Small intestine (tissue), 7 donors: ENCODE measurements around the gene RAD51D. TPM values are rescaled to one million over a fixed set of nuclear protein-coding genes. Genes with fewer than 3 reads are reported as not detected.
"Not testable (repeated sequence)": the region's sequence is repeated elsewhere in the genome, so short reads cannot be mapped to it uniquely, and the experiment has no call there.

ENCODE experiments used
- DNase-seq, 2 donors: peaks; one replicate each; pipeline versions ENCODE4 v3.0.0 to v3.0.0-alpha.2; 2013
- FAIRE-seq: peaks from 2 replicates; lab custom pipeline; 2012; peaks lifted over from hg19 to GRCh38; lab: Jason Lieb, UNC
- H3K27ac ChIP-seq, 3 donors: one replicate each; pipeline ENCODE4 v1.5.1; 2013; ENCODE audit warnings: low read length in 2 of 3, mild to moderate bottlenecking in 2 of 3, control low read depth in 1 of 3, inconsistent platforms in 1 of 3, low read depth in 1 of 3, moderate library complexity in 1 of 3
- H3K27me3 ChIP-seq, 3 donors: one replicate each; pipeline ENCODE4 v1.6.1; 2013; ENCODE audit warnings: low read length in 3 of 3, inconsistent platforms in 1 of 3; ENCODE audit not compliant: control insufficient read depth in 3 of 3, insufficient read depth in 3 of 3
- H3K36me3 ChIP-seq, 3 donors: one replicate each; pipeline ENCODE4 v1.6.1; 2013; ENCODE audit warnings: low read length in 3 of 3, inconsistent platforms in 1 of 3, low read depth in 1 of 3, mild to moderate bottlenecking in 1 of 3, moderate library complexity in 1 of 3; ENCODE audit not compliant: control insufficient read depth in 3 of 3, insufficient read depth in 2 of 3
- H3K4me1 ChIP-seq, 3 donors: one replicate each; pipeline ENCODE4 v1.6.1; 2013; ENCODE audit warnings: low read length in 2 of 3, inconsistent platforms in 1 of 3, low read depth in 1 of 3, mild to moderate bottlenecking in 1 of 3, moderate library complexity in 1 of 3; ENCODE audit not compliant: control insufficient read depth in 3 of 3, insufficient read depth in 2 of 3
- H3K4me3 ChIP-seq, 3 donors: one replicate each; pipeline ENCODE4 v1.5.1; 2013; ENCODE audit warnings: low read length in 3 of 3, control low read depth in 1 of 3, inconsistent platforms in 1 of 3, low read depth in 1 of 3, mild to moderate bottlenecking in 1 of 3, moderate library complexity in 1 of 3
- H3K9me3 ChIP-seq, 2 donors: one replicate each; pipeline ENCODE4 v1.6.1; 2013; ENCODE audit warnings: low read depth in 1 of 2, low read length in 1 of 2; ENCODE audit not compliant: control insufficient read depth in 2 of 2, insufficient read depth in 1 of 2
- WGBS, 3 donors: extraction: QIAGEN DNeasy Blood & Tissue Kit; methylation state at CpG; one replicate each; pipeline ENCODE4 v1.1.7; 2013; 5-methylcytosine and 5-hydroxymethylcytosine counted together
- polyA plus RNA-seq, 4 donors: library from polyadenylated mRNA; stranded (reverse) in 3 of 4; unstranded in 1 of 4; fragments of 200-250 nt in 3 of 4; fragments of 120-200 nt in 1 of 4; gene quantifications; one replicate each; pipeline versions ENCODE4 v1.2.1 to v1.2.3, GENCODE V29; 2013
- donor health status: healthy with polysubstance abuse.
- donor health status: control.
- donor health status: control.
- donor health status: Bipolar disorder and iron deficiency.
- donor health status: healthy.

The RAD51D gene
- polyA plus RNA-seq, 4 donors, result 0.89 to 12.2 (median 7.4) TPM

DNA sequence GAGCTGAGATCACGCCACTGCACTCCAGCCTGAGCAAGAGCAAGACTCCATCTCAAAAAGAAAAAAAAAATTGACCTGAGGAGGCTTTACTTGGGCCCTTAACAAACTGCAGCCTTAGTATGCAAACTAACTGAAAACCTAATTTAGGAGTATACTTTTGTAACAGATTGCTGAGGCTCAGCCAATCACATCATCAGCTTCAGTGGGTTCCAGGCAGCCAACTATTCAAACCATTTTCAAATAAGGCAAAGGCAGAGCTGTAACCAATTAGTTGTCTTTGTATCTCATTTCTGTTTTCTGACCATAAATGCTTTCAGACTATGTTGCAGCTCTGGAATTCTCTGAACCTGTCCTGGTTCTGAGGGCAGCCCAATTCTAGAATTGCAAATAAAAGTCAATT, 23.9 kb downstream of the RAD51D start:
- no peak for FAIRE-seq

DNA sequence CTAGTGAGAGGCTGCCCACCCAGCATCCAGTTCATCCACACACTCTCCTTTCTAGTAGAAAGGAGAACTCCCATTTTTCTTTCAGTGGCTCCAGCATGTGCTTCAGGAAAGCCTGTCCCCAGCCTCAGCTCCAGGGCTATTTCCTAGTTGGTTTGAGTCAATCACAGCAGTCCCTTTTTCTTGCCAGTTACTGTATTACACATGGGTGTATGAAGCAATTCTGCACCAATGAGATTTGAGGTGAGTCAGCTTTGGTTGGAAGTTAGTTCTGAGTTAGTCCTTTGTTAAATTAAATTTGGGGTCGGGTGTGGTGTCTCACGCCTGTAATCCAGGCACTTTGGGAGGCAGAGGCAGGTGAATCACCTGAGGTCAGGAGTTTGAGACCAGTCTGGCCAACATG, 24.8 kb downstream of the RAD51D start:
- Histone ChIP-seq H3K4me3 (no peak overlapping the region), H3K9me3 (no peaks in the 10 kb centered on the region), H3K27ac (no peak overlapping the region), H3K36me3 (peaks cover 0 to 6% (median 3%) of the 10 kb centered on the region in 3 donors), H3K4me1 (peaks cover 0 to under 1% (median 0%) of the 10 kb centered on the region in 3 donors), H3K27me3 (no peaks in the 10 kb centered on the region)
- 62 to 69% (median 64%) methylated on average over 2 of the region's 2 CpGs for WGBS, 3 donors
- no peak for DNase-seq
- FAIRE-seq, result no peak

More for the DNA sequence above, 23.9 kb downstream of the RAD51D start:
- Histone ChIP-seq H3K9me3 (no peaks in the 10 kb centered on the region), H3K27ac (no peak overlapping the region), H3K36me3 (peaks cover 0 to 13% (median 9%) of the 10 kb centered on the region in 3 donors), H3K4me1 (no peaks in the 10 kb centered on the region), H3K27me3 (no peaks in the 10 kb centered on the region), H3K4me3 (no peak overlapping the region)
- 94 to 100% (median 98%) methylated on average over 1 of the region's 1 CpG for WGBS, 3 donors
- DNase-seq, result no peak

DNA sequence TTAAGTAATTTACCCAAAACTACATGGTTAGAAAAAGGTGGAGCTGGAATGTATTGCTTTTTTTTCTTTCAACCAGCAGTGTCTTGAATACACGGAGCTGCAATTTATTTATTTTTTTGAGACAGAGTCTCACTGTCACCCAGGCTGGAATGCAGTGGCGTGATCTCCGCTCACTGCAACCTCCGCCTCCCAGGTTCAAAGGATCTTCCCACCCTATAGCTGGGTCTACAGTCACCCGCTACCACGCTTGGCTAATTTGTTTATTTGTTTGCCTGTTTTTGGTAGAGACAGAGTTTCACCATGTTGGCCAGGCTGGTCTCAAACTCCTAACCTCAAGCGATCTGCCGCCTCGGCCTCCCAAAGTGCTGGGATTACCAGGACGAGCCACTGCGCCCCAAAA, 29.0 kb downstream of the RAD51D start:
- H3K36me3 ChIP-seq, H3K9me3 ChIP-seq, DNase-seq, H3K27me3 ChIP-seq, FAIRE-seq, H3K27ac ChIP-seq, H3K4me3 ChIP-seq: not testable (repeated sequence)
- WGBS, 3 donors, result 91 to 96% (median 91%) methylated on average over 11 of the region's 11 CpGs
- peaks cover 0 to 20% (median 4%) of the 10 kb centered on the region in 3 donors for H3K4me1 ChIP-seq

DNA sequence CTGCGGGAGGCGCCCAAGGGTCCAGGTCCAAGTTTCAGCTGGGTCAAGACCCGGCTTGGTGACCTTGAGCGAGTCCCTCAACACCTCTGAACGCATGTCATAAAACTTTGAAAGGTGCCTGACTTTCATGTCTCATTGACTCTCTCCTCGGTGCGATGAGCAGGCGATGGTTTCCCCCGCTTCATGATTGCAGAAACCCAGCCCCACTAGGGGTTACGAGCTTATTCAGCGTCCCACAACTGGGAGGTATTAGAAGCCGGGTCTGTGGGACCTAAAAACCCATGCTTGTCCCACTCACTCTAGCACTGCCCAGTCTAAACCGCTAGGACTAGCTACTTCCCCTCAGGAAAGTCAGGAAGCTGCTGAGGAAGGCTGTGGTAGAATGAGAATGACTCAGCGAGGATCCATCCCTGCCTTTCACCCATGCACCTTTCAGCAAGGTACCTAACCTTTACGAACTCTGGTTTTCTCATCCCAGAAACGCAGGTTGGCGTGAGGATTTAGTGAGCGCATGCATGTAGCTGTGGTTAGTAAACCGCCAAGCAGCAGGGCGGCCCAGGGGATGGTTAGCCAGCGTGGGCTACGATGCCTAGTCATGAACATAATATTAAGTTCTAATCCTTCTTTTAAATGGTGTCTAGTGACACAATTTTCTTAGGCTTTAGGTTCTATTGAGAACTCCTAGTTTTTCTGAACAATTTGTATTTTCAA, 29.9 kb downstream of the RAD51D start:
- peaks cover 0 to 27% (median 4%) of the 10 kb centered on the region in 3 donors for H3K4me1 ChIP-seq

DNA sequence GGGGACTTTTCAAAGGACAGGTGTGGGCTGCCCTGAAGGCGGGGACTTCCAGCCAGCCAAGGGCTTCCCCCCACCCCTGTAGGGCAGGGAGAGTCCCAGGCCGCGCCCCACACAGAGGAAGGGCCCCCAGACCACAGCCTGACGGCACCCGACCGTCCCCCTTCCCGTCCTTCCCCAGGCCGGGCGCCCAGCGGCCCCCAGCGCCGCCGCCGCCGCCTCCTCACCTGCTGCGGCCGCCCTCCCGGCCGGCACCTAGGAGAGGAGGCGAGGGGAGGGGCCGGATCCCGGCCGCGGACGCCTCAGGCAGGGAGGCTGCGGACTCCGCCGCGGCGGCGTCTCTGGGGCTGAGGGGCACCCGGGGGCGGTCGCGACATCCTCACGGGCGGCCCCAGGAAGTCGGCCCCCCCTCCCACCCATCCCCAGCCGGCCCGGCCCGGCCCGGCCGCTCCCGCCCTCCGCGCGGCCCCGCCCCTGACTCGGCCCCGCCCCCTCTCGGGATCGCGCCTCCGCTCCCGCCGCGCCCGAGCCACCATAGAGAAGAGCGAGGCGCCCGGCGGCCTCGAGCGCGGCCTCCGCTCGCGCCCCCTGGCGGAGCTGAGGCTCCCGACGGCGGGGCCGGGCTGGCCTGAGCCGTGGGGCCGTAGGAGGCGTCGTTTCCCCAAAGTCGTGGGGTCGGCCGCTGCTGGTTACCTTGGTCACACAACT, 30.6 kb downstream of the RAD51D start:
- peak overlapping the region; percentile 91 to 100 (median 94) for H3K4me3 ChIP-seq
- H3K27ac ChIP-seq, result peak overlapping the region; percentile 96 to 100 (median 97)
- DNase-seq, result peak; percentile 84 to 95
- no peaks in the 10 kb centered on the region for H3K27me3 ChIP-seq
- no peak for FAIRE-seq
- peaks cover 0 to 27% (median 4%) of the 10 kb centered on the region in 3 donors for H3K4me1 ChIP-seq
- no peaks in the 10 kb centered on the region for H3K9me3 ChIP-seq
- H3K36me3 ChIP-seq, result peaks cover 0 to 10% (median 0%) of the 10 kb centered on the region in 3 donors
- WGBS, 3 donors, result 0 to 1% (median 1%) methylated on average over 29 to 80 of the region's 80 CpGs

More for the DNA sequence above, 29.9 kb downstream of the RAD51D start:
- Histone ChIP-seq H3K36me3 (peaks cover 0 to 4% (median 0%) of the 10 kb centered on the region in 3 donors), H3K9me3 (no peaks in the 10 kb centered on the region), H3K27ac (peak overlapping the region; percentile 6 to 76 (median 50)), H3K27me3 (no peaks in the 10 kb centered on the region), H3K4me3 (peak overlapping the region in 2 of 3 donors; percentile 42 to 100)
- no peak for DNase-seq
- no peak for FAIRE-seq
- WGBS, 3 donors, result 38 to 42% (median 40%) methylated on average over 22 of the region's 22 CpGs

DNA sequence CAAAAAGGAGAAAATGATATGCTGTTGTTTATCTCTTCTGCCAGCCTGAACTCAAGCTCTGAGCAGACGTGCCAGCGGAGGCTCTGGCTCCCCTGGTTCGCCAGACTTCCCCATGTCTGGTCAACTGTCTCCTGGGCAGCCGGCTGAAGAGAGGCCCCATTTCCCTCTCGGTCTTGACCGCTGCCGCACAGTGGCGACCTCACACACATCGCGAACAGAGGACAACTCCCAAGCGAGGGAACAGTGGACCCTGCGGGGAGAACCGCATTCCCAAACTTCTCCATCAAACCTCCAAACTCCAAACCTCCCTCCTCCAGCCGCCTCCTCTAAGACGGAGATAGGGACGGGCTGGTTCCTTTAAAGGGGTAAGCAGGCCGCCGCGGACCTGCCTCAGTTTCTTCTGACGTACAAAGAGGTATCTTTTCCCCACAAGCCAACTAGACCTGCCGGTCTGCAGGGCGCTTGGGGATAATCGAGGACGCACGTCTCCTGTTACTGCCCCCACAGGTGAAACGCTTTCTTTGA, 31.2 kb downstream of the RAD51D start:
- peak overlapping the region; percentile 96 to 100 (median 97) for H3K27ac ChIP-seq
- peaks cover 0 to 10% (median 0%) of the 10 kb centered on the region in 3 donors for H3K36me3 ChIP-seq
- DNase-seq (peak in 1 of 2 donors; percentile 53), FAIRE-seq (no peak)
- peaks cover 0 to 30% (median 4%) of the 10 kb centered on the region in 3 donors for H3K4me1 ChIP-seq
- H3K9me3 ChIP-seq, result no peaks in the 10 kb centered on the region
- peak overlapping the region; percentile 91 to 100 (median 94) for H3K4me3 ChIP-seq
- no peaks in the 10 kb centered on the region for H3K27me3 ChIP-seq
- WGBS, 3 donors, result 1% methylated on average over 26 of the region's 26 CpGs

DNA sequence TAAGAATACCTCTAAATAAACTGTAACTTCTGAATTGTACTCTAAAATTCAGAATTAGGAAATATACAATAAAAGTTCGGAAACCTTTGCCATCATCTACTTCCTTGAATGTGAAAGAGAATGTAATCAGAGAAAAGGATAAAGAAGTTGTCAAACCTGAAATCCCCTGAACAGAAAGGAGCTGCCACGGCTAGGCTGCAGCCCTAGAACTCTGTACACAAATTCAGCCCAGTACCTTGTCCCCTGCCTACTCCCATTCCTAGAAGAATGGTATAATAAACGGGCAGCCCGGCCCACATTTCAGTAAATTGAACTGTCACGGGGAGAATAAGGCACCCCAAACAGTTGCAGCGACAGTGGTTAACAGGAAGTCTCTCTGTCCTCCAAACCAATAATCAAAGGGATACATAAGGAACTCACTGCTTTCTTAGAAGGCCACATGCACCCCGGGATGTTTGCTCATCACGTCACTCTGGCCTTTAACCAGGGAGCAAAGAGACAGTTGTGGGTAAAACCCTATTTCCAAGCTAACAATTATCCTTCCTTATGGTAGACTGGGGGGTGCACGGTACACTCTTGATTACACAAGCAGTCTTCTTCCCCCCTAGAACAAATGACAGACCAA, 31.8 kb downstream of the RAD51D start:
- Histone ChIP-seq H3K27me3 (no peaks in the 10 kb centered on the region), H3K36me3 (peaks cover 0 to 10% (median 0%) of the 10 kb centered on the region in 3 donors), H3K9me3 (no peaks in the 10 kb centered on the region), H3K4me3 (peak overlapping the region; percentile 91 to 100 (median 94)), H3K27ac (peak overlapping the region; percentile 96 to 100 (median 97)), H3K4me1 (peaks cover 0 to 35% (median 4%) of the 10 kb centered on the region in 3 donors)
- 2 to 16% (median 5%) methylated on average over 9 of the region's 9 CpGs for WGBS, 3 donors
- DNase-seq (peak; percentile 92 to 95), FAIRE-seq (no peak)
